Liver (tissue), 3 donors: ENCODE results near the gene CFAP90.

Experiments
- EGR1 ChIP-seq, 2 donors: IDR thresholded peaks; 2 replicates each; pipeline ENCODE4 v1.6.1; 2016 to 2018; ENCODE audit warnings: antibody characterized with exemption in 2 of 2, low read depth in 2 of 2
- FOXA1 ChIP-seq: IDR thresholded peaks from 2 replicates; pipeline ENCODE4 v1.6.1; 2016; ENCODE audit warnings: antibody characterized with exemption
- NR2F2 ChIP-seq: IDR thresholded peaks from 2 replicates; pipeline ENCODE4 v1.6.1; 2016; ENCODE audit warnings: antibody characterized with exemption
- RAD21 ChIP-seq, 2 donors: IDR thresholded peaks; 2 replicates each; pipeline ENCODE4 v1.6.1; 2016; ENCODE audit warnings: antibody characterized with exemption in 2 of 2, mild to moderate bottlenecking in 2 of 2
- TAF1 ChIP-seq: conservative IDR thresholded peaks from 2 replicates; pipeline ENCODE4 v1.6.1; 2016; ENCODE audit warnings: antibody characterized with exemption, mild to moderate bottlenecking
- YY1 ChIP-seq: IDR thresholded peaks from 2 replicates; pipeline ENCODE4 v1.6.1; 2016; ENCODE audit warnings: antibody characterized with exemption, mild to moderate bottlenecking
- TF ChIP-seq, protein P1 (sequence below): fragments of 150-350 bp; IDR thresholded peaks from 2 replicates; pipeline ENCODE4 v1.5.1; 2017; ENCODE audit warnings: improper control_type of control experiment, low read depth, low read length; ENCODE audit not compliant: missing input control
- donor health status: healthy.
- donor health status: healthy.

DNA sequence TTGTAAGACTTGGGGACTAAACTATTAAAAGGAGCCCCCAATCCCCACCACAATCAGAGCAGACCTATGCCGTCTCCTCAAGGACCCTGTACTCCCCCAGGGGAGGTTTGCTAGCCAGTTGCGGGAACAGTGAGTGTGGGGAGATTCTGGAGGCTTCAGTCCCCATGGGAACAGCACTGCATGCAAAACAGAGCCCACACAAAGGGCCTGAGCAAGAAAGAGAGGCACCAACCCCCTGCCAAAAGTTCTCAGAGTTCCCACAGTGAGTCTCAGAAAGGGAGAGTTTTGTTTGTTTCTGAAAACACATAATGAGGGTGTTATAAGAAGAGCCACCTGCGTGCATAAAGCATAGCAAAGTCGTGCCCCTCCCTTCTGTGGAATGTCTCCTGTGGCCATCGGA, 56.6 kb downstream of the CFAP90 start:
- TF ChIP-seq TAF1 (no peak), RAD21 (IDR thresholded peaks at IDR 0.05) (no peak), YY1 (no peak), EGR1 (IDR thresholded peaks at IDR 0.05; ENCODE audit: low read depth in 2 of 2) (no peak), NR2F2 (no peak), FOXA1 (no peak)
- TF ChIP-seq, protein P1, sequence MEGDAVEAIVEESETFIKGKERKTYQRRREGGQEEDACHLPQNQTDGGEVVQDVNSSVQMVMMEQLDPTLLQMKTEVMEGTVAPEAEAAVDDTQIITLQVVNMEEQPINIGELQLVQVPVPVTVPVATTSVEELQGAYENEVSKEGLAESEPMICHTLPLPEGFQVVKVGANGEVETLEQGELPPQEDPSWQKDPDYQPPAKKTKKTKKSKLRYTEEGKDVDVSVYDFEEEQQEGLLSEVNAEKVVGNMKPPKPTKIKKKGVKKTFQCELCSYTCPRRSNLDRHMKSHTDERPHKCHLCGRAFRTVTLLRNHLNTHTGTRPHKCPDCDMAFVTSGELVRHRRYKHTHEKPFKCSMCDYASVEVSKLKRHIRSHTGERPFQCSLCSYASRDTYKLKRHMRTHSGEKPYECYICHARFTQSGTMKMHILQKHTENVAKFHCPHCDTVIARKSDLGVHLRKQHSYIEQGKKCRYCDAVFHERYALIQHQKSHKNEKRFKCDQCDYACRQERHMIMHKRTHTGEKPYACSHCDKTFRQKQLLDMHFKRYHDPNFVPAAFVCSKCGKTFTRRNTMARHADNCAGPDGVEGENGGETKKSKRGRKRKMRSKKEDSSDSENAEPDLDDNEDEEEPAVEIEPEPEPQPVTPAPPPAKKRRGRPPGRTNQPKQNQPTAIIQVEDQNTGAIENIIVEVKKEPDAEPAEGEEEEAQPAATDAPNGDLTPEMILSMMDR: no peak
